H1 (cell line): ENCODE measurements around the gene CEP85L.

Experiments used
- ASH2L ChIP-seq: fragments of 200-600, 300-600 bp; sonication (generic); IDR thresholded peaks from one replicate; pipeline ENCODE4 v1.7.1; 2017; ENCODE audit warnings: low read length
- CEBPB ChIP-seq: IDR thresholded peaks from 2 replicates; pipeline ENCODE4 v1.6.1; 2012; ENCODE audit warnings: low read depth, low read length
- CHD2 ChIP-seq: IDR thresholded peaks from 2 replicates; pipeline ENCODE4 v1.6.1; 2012; ENCODE audit warnings: low read length, improper control_type of control experiment
- HDAC6 ChIP-seq: IDR thresholded peaks from one replicate; pipeline ENCODE4 v1.7.1; 2012; ENCODE audit warnings: low read depth, mild to moderate bottlenecking, inconsistent platforms, low read length, moderate library complexity
- JUND ChIP-seq: IDR thresholded peaks from 2 replicates; pipeline ENCODE4 v1.6.1; 2011; ENCODE audit warnings: mild to moderate bottlenecking, improper control_type of control experiment, low read length
- POLR2A ChIP-seq, 2 experiments: IDR thresholded peaks; 1 replicate in 1 of 2; 2 replicates in 1 of 2; pipeline ENCODE4 v1.6.1; 2011; ENCODE audit warnings: low read depth in 2 of 2, low read length in 2 of 2, mild to moderate bottlenecking in 2 of 2; ENCODE audit errors: control extremely low read depth in 1 of 2
- POLR2AphosphoS5 ChIP-seq: IDR thresholded peaks from 2 replicates; pipeline ENCODE4 v1.6.1; 2011; ENCODE audit warnings: low read depth, low read length
- RAD21 ChIP-seq, 2 experiments: IDR thresholded peaks in 1 of 2; conservative IDR thresholded peaks in 1 of 2; 2 replicates each; pipeline ENCODE4 v1.6.1; 2011; ENCODE audit warnings: low read depth in 2 of 2, low read length in 2 of 2, improper control_type of control experiment in 1 of 2, inconsistent platforms in 1 of 2, mild to moderate bottlenecking in 1 of 2, moderate library complexity in 1 of 2
- SP4 ChIP-seq: IDR thresholded peaks from 2 replicates; pipeline ENCODE4 v1.6.1; 2012; ENCODE audit warnings: low read length, inconsistent platforms
- SRF ChIP-seq: IDR thresholded peaks from 2 replicates; pipeline ENCODE4 v1.6.1; 2011; ENCODE audit warnings: mild to moderate bottlenecking, low read depth, low read length, moderate library complexity
- TF ChIP-seq, protein P1 (sequence below), 3 experiments: IDR thresholded peaks; 1 replicate in 2 of 3; 2 replicates in 1 of 3; pipeline versions ENCODE4 v1.5.1 to v1.6.1; 2011; ENCODE audit warnings: low read length in 3 of 3, mild to moderate bottlenecking in 3 of 3, inconsistent platforms in 2 of 3, low read depth in 1 of 3, moderate library complexity in 1 of 3; ENCODE audit not compliant: insufficient read depth in 1 of 3; ENCODE audit errors: control extremely low read depth in 1 of 3

DNA sequence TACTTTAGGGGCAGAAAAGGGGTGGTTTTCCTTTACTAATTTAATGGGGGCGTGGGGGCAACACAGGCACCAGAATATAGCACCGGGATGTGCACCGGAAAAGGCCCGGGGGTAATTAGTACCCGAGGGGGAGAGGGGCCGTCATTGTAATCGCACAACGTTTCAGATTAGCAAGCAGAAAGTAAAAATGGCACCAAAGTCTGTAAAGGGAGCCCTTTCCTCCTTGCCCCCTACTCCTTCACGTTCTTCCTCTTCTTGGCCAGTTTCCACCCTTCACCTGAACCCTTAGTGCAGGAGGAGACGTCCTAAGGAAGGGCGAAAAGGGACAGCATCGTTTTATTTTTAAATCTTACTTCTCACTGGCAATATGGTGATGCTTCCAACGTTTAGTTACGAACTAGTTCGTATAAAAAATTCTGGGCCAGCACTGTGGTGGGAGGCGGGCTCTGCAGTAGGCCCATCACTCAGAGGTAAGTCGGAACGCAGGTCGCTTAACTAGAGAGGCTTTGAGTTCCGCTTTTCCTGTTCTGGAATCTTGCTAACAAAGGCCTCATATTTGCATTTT, 742 bp upstream of the CEP85L start:
- no peak for TF ChIP-seq RAD21 (IDR thresholded peaks at IDR 0.05 in 1 of 2, conservative IDR thresholded peaks at IDR 0.05 in 1 of 2; ENCODE audit: low read depth in 2 of 2, low read length in 2 of 2)
- TF ChIP-seq POLR2A (IDR thresholded peaks at IDR 0.05; ENCODE audit: control extremely low read depth in 1 of 2, low read depth in 2 of 2, low read length in 2 of 2): peak in 1 of 2 experiments; percentile 49; a peak in 1 of 3 replicates
- TF ChIP-seq, protein P1, sequence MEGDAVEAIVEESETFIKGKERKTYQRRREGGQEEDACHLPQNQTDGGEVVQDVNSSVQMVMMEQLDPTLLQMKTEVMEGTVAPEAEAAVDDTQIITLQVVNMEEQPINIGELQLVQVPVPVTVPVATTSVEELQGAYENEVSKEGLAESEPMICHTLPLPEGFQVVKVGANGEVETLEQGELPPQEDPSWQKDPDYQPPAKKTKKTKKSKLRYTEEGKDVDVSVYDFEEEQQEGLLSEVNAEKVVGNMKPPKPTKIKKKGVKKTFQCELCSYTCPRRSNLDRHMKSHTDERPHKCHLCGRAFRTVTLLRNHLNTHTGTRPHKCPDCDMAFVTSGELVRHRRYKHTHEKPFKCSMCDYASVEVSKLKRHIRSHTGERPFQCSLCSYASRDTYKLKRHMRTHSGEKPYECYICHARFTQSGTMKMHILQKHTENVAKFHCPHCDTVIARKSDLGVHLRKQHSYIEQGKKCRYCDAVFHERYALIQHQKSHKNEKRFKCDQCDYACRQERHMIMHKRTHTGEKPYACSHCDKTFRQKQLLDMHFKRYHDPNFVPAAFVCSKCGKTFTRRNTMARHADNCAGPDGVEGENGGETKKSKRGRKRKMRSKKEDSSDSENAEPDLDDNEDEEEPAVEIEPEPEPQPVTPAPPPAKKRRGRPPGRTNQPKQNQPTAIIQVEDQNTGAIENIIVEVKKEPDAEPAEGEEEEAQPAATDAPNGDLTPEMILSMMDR (IDR thresholded peaks at IDR 0.05; ENCODE audit: control extremely low read depth in 1 of 3, insufficient read depth in 1 of 3, low read depth in 1 of 3, low read length in 3 of 3): no peak
- TF ChIP-seq SRF: no peak
- no peak for TF ChIP-seq CEBPB
- TF ChIP-seq JUND: no peak
- TF ChIP-seq SP4: no peak
- no peak for TF ChIP-seq CHD2
- no peak for TF ChIP-seq ASH2L
- no peak for TF ChIP-seq POLR2AphosphoS5
- TF ChIP-seq HDAC6: no peak
